Endothelial cell of umbilical vein (primary cell): ENCODE measurements around the gene FRMD4A. TPM values are rescaled to one million over a fixed set of nuclear protein-coding genes. Genes with fewer than 3 reads are reported as not detected.

ENCODE experiments used
- BruUV-seq: library from RNA; stranded (reverse); fragments of 400-500 nt; replicated peaks from 2 replicates; lab custom pipeline; 2021; lab: Mats Ljungman, UMichigan
- CTCF ChIA-PET: fragments of 300-600, 350-600 bp; sonication (Branson Sonifier 250); formaldehyde crosslinking; loops from one replicate; lab custom pipeline; 2021; ENCODE audit warnings: antibody characterized with exemption, inconsistent platforms; lab: Charles Lee
- POLR2A ChIA-PET: fragments of 300-600, 350-600 bp; sonication (Branson Sonifier 250); formaldehyde crosslinking; loops from one replicate; lab custom pipeline; 2021; ENCODE audit warnings: antibody characterized with exemption, inconsistent platforms; lab: Charles Lee
- DNase-seq: peaks from one replicate; pipeline ENCODE4 v3.0.0-alpha.2; 2011; ENCODE audit warnings: low read depth, low spot score
- FAIRE-seq: peaks from 2 replicates; lab custom pipeline; 2011; peaks lifted over from hg19 to GRCh38; lab: Jason Lieb, UNC
- H2AFZ ChIP-seq: 2 replicates; pipeline ENCODE4 v1.6.0; 2012; ENCODE audit warnings: low read depth, low read length, control low read depth, inconsistent platforms
- H3K27ac ChIP-seq: 2 replicates; pipeline ENCODE4 v1.5.1; 2011; ENCODE audit warnings: low read depth, mild to moderate bottlenecking, control low read depth, low read length, moderate library complexity; ENCODE audit not compliant: insufficient read depth
- H3K27me3 ChIP-seq, 2 experiments: 2 replicates each; pipeline versions ENCODE4 v1.6.0 to v1.6.1; 2011; ENCODE audit warnings: low read length in 2 of 2, mixed read lengths in 1 of 2; ENCODE audit not compliant: control insufficient read depth in 2 of 2, insufficient read depth in 2 of 2
- H3K36me3 ChIP-seq, 2 experiments: 2 replicates in 1 of 2; 3 replicates in 1 of 2; pipeline ENCODE4 v1.5.1; 2011; ENCODE audit warnings: low read length in 2 of 2, mild to moderate bottlenecking in 1 of 2, moderate library complexity in 1 of 2; ENCODE audit not compliant: control insufficient read depth in 2 of 2, insufficient read depth in 2 of 2; ENCODE audit errors: extremely low read depth in 1 of 2
- H3K4me1 ChIP-seq: 3 replicates; pipeline ENCODE4 v1.5.1; 2011; ENCODE audit warnings: mild to moderate bottlenecking, low read length; ENCODE audit not compliant: control insufficient read depth, insufficient read depth; ENCODE audit errors: extremely low read depth
- H3K4me2 ChIP-seq: 2 replicates; pipeline ENCODE4 v1.6.1; 2011; ENCODE audit warnings: low read length, control low read depth, mixed read lengths; ENCODE audit not compliant: insufficient read depth
- H3K4me3 ChIP-seq, 3 experiments: fragments of 200-600 bp in 1 of 3; sonication (generic), shearing (Covaris generic) in 1 of 3; replicated peaks in 1 of 3; 2 replicates each; pipeline ENCODE4 v1.5.1; 2011 to 2016; ENCODE audit warnings: control low read depth in 3 of 3, low read length in 3 of 3, mild to moderate bottlenecking in 2 of 3, inconsistent platforms in 1 of 3, low read depth in 1 of 3, moderate library complexity in 1 of 3; ENCODE audit not compliant: insufficient read depth in 1 of 3
- H3K79me2 ChIP-seq: 2 replicates; pipeline ENCODE4 v1.6.0; 2012; ENCODE audit warnings: low read length, inconsistent platforms; ENCODE audit not compliant: control insufficient read depth, insufficient read depth
- H3K9ac ChIP-seq: replicated peaks from 2 replicates; pipeline ENCODE3; 2011; ENCODE audit warnings: low read length, control low read depth; ENCODE audit not compliant: insufficient read depth; ENCODE audit errors: extremely low read depth
- H3K9me1 ChIP-seq: replicated peaks from 3 replicates; pipeline ENCODE4 v1.6.0; 2011; ENCODE audit warnings: mild to moderate bottlenecking, low read length; ENCODE audit not compliant: control insufficient read depth, insufficient read depth; ENCODE audit errors: extremely low read depth
- H3K9me3 ChIP-seq: replicated peaks from 2 replicates; pipeline ENCODE4 v1.5.1; 2012; ENCODE audit warnings: low read length, inconsistent platforms; ENCODE audit not compliant: control insufficient read depth, insufficient read depth
- H4K20me1 ChIP-seq: replicated peaks from 2 replicates; pipeline ENCODE3; 2011; ENCODE audit warnings: mild to moderate bottlenecking, low read length; ENCODE audit not compliant: control insufficient read depth, insufficient read depth; ENCODE audit errors: extremely low read depth
- EZH2 ChIP-seq: IDR thresholded peaks from 2 replicates; pipeline ENCODE4 v1.6.1; 2012; ENCODE audit warnings: borderline replicate concordance, low read depth, mild to moderate bottlenecking, moderate library complexity, low read length, inconsistent platforms; ENCODE audit not compliant: severe bottlenecking
- FOS ChIP-seq: IDR thresholded peaks from 2 replicates; pipeline ENCODE4 v1.6.1; 2011; ENCODE audit warnings: mild to moderate bottlenecking, low read length, moderate library complexity, borderline replicate concordance; ENCODE audit not compliant: insufficient read depth
- GATA2 ChIP-seq: IDR thresholded peaks from 2 replicates; pipeline ENCODE4 v1.7.0; 2011; ENCODE audit warnings: low read depth, mild to moderate bottlenecking, moderate library complexity, mixed read lengths, low read length; ENCODE audit not compliant: insufficient read length, insufficient read depth
- JUN ChIP-seq: IDR thresholded peaks from 2 replicates; pipeline ENCODE4 v1.6.1; 2011; ENCODE audit warnings: borderline replicate concordance, low read depth; ENCODE audit not compliant: insufficient read length, insufficient read depth
- MYC ChIP-seq: IDR thresholded peaks from one replicate; pipeline ENCODE4 v1.6.1; 2011; ENCODE audit warnings: mild to moderate bottlenecking, low read depth, low read length
- POLR2A ChIP-seq: IDR thresholded peaks from 2 replicates; pipeline ENCODE4 v1.6.1; 2012; ENCODE audit warnings: low read depth, mild to moderate bottlenecking, control low read depth, low read length
- POLR2AphosphoS5 ChIP-seq: IDR thresholded peaks from 2 replicates; pipeline ENCODE4 v1.6.1; 2012; ENCODE audit warnings: low read depth, mild to moderate bottlenecking, control low read depth, low read length, moderate library complexity; ENCODE audit not compliant: insufficient read depth
- dilution Hi-C: fragments of 300-500 bp; cut with MboI; formaldehyde crosslinking; loops from one replicate; pipeline ENCODE4 v1.15.0; 2019; ENCODE audit warnings: low sequenced_read_pairs; ENCODE audit not compliant: extremely low pct_ligation_motif_present
- intact Hi-C: fragments of 100-400 bp; cut with micrococcal nuclease; formaldehyde crosslinking; loops from one replicate; pipeline ENCODE4 v1.10.0; 2022
- polyA plus RNA-seq, 4 experiments: library from polyadenylated mRNA; depleted of rRNA in 3 of 4; stranded (reverse) in 3 of 4; unstranded in 1 of 4; fragments of >200 nt; gene quantifications; 2 replicates each; pipeline versions ENCODE4 v1.2.1 to v1.2.3, GENCODE V29; 2011 to 2012; ENCODE audit warnings: missing spikeins in 1 of 4
- total RNA-seq: library from RNA; stranded (reverse); gene quantifications from 2 replicates; pipeline ENCODE4 v1.2.3, GENCODE V29; 2021
- TF ChIP-seq, protein P1 (sequence below), 2 donors: IDR thresholded peaks; 1 replicate in 1 of 2; 2 replicates in 1 of 2; pipeline ENCODE4 v1.5.1; 2011; ENCODE audit warnings: low read length in 2 of 2, mild to moderate bottlenecking in 2 of 2, moderate library complexity in 2 of 2, control low read depth in 1 of 2, inconsistent platforms in 1 of 2, low read depth in 1 of 2; ENCODE audit not compliant: insufficient read depth in 1 of 2; ENCODE audit errors: extremely low read depth in 1 of 2
- TF ChIP-seq, protein P2 (sequence below): IDR thresholded peaks from 2 replicates; pipeline ENCODE4 v1.6.1; 2011; ENCODE audit not compliant: insufficient read depth, insufficient read length

The FRMD4A gene
- total and polyA plus RNA-seq, 2 donors (not counting 3 experiments of a cell fraction or from before 2014, with no cell fraction given): 123 to 148 TPM

DNA sequence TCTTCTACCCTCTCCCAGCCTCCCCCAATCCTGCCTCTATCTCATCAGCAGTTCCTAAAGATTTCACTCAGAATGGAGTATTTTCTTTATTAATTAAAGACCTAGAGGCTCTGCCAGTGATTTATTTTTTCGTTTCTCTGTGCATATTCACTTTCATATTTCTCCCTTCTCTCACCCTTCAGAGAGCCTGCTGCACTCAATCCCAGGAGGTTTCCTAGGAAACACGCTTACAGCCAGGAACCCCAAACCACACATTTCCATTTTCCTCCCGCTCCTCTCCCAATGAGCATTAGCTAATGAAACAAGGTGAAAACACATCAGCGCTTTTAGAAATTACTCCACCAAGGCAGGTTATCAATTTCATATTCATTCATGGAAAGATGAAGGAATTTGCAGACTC lies 180.2 kb downstream of the FRMD4A start:
- FAIRE-seq (no peak), DNase-seq (no peak)
- Histone ChIP-seq H3K4me3 (no peak overlapping the region), H3K36me3 (no peaks in the 10 kb centered on the region), H3K9ac (no peak overlapping the region), H3K9me1 (no peaks in the 10 kb centered on the region), H3K79me2 (no peaks in the 10 kb centered on the region), H3K4me2 (no peak overlapping the region), H3K9me3 (no peaks in the 10 kb centered on the region), H4K20me1 (no peaks in the 10 kb centered on the region), H3K4me1 (no peaks in the 10 kb centered on the region), H3K27me3 (peaks cover 23 to 24% of the 10 kb centered on the region in 2 experiments), H2AFZ (no peak overlapping the region), H3K27ac (no peak overlapping the region)
- ChIA-PET POLR2A (no interaction called here), CTCF (no interaction called here)
- TF ChIP-seq POLR2A (no peak), GATA2 (no peak), EZH2 (no peak), POLR2AphosphoS5 (no peak), MYC (no peak), JUN (no peak), FOS (no peak)
- TF ChIP-seq, protein P1, sequence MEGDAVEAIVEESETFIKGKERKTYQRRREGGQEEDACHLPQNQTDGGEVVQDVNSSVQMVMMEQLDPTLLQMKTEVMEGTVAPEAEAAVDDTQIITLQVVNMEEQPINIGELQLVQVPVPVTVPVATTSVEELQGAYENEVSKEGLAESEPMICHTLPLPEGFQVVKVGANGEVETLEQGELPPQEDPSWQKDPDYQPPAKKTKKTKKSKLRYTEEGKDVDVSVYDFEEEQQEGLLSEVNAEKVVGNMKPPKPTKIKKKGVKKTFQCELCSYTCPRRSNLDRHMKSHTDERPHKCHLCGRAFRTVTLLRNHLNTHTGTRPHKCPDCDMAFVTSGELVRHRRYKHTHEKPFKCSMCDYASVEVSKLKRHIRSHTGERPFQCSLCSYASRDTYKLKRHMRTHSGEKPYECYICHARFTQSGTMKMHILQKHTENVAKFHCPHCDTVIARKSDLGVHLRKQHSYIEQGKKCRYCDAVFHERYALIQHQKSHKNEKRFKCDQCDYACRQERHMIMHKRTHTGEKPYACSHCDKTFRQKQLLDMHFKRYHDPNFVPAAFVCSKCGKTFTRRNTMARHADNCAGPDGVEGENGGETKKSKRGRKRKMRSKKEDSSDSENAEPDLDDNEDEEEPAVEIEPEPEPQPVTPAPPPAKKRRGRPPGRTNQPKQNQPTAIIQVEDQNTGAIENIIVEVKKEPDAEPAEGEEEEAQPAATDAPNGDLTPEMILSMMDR (IDR thresholded peaks at IDR 0.05; ENCODE audit: extremely low read depth in 1 of 2, insufficient read depth in 1 of 2, low read depth in 1 of 2, low read length in 2 of 2): no peak
- TF ChIP-seq, protein P2, sequence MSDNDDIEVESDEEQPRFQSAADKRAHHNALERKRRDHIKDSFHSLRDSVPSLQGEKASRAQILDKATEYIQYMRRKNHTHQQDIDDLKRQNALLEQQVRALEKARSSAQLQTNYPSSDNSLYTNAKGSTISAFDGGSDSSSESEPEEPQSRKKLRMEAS: no peak
- BruUV-seq: no TSS peak
- intact Hi-C loops: no loop called here
- dilution Hi-C loops: no loop called here
